Gastroesophageal sphincter (tissue), 3 donors: ENCODE measurements around the gene CALB2.

ENCODE experiments used
- CTCF ChIP-seq, 4 experiments: fragments of 200-600 bp in 2 of 4; fragments of 450-650 bp in 2 of 4; sonication (generic) in 1 of 4; IDR thresholded peaks; one replicate each; pipeline ENCODE4 v1.5.1; 2017 to 2019; ENCODE audit warnings: antibody characterized with exemption in 4 of 4, mild to moderate bottlenecking in 2 of 4, moderate library complexity in 2 of 4
- EP300 ChIP-seq: sonication (generic); formaldehyde crosslinking; IDR thresholded peaks from one replicate; pipeline ENCODE4 v1.6.1; 2017; ENCODE audit warnings: antibody characterized with exemption, mild to moderate bottlenecking
- POLR2A ChIP-seq, 2 donors: fragments of 450-650 bp; IDR thresholded peaks; one replicate each; pipeline ENCODE4 v1.6.1; 2017; ENCODE audit warnings: antibody characterized with exemption in 2 of 2, mild to moderate bottlenecking in 2 of 2, moderate library complexity in 1 of 2
- POLR2AphosphoS5 ChIP-seq: sonication (generic); formaldehyde crosslinking; IDR thresholded peaks from one replicate; pipeline ENCODE4 v1.6.1; 2017; ENCODE audit warnings: antibody characterized with exemption

- TF ChIP-seq POLR2A (IDR thresholded peaks at IDR 0.05), result no peak
- no peak for TF ChIP-seq CTCF (IDR thresholded peaks at IDR 0.05)
- no peak for TF ChIP-seq POLR2AphosphoS5
- no peak for TF ChIP-seq EP300
Observed at GRCh38 chr16:71396594-71396993, 38.1 kb downstream of the CALB2 start.
